HEK293 (cell line): ENCODE measurements around the gene CCBE1.

Source experiments
- CTCF ChIP-seq: fragments of 450-650 bp; formaldehyde crosslinking; IDR thresholded peaks from 2 replicates; pipeline ENCODE4 v1.5.1; 2016; ENCODE audit warnings: missing biosample characterization, missing genetic modification characterization
- EGR2 ChIP-seq: fragments of 450-650 bp; formaldehyde crosslinking; IDR thresholded peaks from 2 replicates; pipeline ENCODE4 v1.5.1; 2016; ENCODE audit warnings: low read depth, missing biosample characterization, missing genetic modification characterization

- no peak for TF ChIP-seq CTCF (tag by site-specific recombination)
- TF ChIP-seq EGR2 (tag by site-specific recombination): no peak
These were observed 136.7 kb downstream of the CCBE1 start for GRCh38 chr18:59560556-59560955.
